Sigmoid colon (tissue), 4 donors: Measurements from ENCODE around the gene TOM1L2.

ENCODE experiments used
- POLR2AphosphoS5 ChIP-seq, 4 donors: sonication (generic); formaldehyde crosslinking; IDR thresholded peaks; one replicate each; pipeline ENCODE4 v1.6.1; 2017; ENCODE audit warnings: antibody characterized with exemption in 4 of 4
- TF ChIP-seq, protein P1 (sequence below), 4 experiments: fragments of 450-650 bp in 3 of 4; fragments of 200-600 bp in 1 of 4; IDR thresholded peaks; one replicate each; pipeline ENCODE4 v1.5.1; 2016 to 2019; ENCODE audit warnings: antibody characterized with exemption in 4 of 4, mild to moderate bottlenecking in 3 of 4, moderate library complexity in 2 of 4

DNA sequence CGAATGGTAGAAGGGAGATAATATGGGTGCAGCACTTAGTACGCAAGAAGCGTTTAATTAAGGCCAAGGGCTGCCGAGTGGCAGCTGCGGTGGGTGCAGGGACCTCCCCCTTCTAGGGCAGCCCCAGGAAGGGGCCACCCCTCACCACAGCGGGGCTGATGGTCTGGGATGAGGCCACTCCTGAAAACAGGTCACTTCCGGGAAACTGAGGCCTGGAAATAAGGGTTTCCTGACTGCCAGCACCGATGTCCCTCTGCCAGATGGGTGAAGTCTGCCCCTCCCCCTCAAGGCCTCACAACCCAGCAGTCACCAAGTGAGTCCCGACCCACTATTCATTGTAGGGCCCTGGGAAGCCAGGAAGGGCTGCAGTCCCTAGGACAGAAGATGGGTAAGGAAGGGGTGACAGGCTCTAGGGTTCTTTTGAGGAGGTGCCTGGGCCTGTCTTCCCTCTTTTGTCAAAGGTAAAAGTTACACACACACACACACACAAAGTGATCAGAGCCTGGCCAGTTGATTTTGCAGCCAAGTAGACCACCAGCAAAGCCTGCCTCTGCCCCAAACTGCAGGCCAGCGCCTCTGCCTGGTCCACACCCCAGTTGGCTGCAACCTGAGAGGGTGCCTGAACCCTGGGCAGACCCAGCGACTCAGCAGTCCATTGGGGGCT is 147.9 kb downstream of the TOM1L2 start:
- no peak for TF ChIP-seq POLR2AphosphoS5 (IDR thresholded peaks at IDR 0.05)
- TF ChIP-seq, protein P1, sequence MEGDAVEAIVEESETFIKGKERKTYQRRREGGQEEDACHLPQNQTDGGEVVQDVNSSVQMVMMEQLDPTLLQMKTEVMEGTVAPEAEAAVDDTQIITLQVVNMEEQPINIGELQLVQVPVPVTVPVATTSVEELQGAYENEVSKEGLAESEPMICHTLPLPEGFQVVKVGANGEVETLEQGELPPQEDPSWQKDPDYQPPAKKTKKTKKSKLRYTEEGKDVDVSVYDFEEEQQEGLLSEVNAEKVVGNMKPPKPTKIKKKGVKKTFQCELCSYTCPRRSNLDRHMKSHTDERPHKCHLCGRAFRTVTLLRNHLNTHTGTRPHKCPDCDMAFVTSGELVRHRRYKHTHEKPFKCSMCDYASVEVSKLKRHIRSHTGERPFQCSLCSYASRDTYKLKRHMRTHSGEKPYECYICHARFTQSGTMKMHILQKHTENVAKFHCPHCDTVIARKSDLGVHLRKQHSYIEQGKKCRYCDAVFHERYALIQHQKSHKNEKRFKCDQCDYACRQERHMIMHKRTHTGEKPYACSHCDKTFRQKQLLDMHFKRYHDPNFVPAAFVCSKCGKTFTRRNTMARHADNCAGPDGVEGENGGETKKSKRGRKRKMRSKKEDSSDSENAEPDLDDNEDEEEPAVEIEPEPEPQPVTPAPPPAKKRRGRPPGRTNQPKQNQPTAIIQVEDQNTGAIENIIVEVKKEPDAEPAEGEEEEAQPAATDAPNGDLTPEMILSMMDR (IDR thresholded peaks at IDR 0.05): no peak
